Purkinje cell (primary cell): ENCODE measurements around the gene FAM3B. TPM values are rescaled to one million over a fixed set of nuclear protein-coding genes. Genes with fewer than 3 reads are reported as not detected.

Source experiments
- polyA plus RNA-seq: library from polyadenylated mRNA; unstranded; fragments of >200 nt; fragmentation: Nextera tagmentation; gene quantifications from 2 replicates; pipeline ENCODE4 v1.2.1, GENCODE V29; 2014

The FAM3B gene, protein sequence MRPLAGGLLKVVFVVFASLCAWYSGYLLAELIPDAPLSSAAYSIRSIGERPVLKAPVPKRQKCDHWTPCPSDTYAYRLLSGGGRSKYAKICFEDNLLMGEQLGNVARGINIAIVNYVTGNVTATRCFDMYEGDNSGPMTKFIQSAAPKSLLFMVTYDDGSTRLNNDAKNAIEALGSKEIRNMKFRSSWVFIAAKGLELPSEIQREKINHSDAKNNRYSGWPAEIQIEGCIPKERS
- polyA plus RNA-seq, result not detected in 2 replicates

GRCh38 chr21:41316200-41317062 lies at the start of gene FAM3B:
FAM3B (plus strand) TSS chr21:41316801; CDS start chr21:41316880, 79 bp downstream.

GRCh38 chr21:41361786-41362604 lies 45.4 kb downstream of the FAM3B start, which contains the start of gene MX2:
MX2 (plus strand) TSS chr21:41362027; CDS start chr21:41376907, 14,880 bp downstream.

Other genes starting within 250 kb of the FAM3B start
- gene BACE2, start 148.6 kb upstream of the FAM3B start, polyA plus RNA-seq, result 0.78 and 1.7 TPM in 2 replicates
- not detected in 2 replicates for gene MX2, start 45.2 kb downstream of the FAM3B start, polyA plus RNA-seq
- gene MX1, start 109.4 kb downstream of the FAM3B start, polyA plus RNA-seq, result 1.7 and 6.0 TPM in 2 replicates
- not detected in 2 replicates for gene TMPRSS2, start 191.4 kb downstream of the FAM3B start, polyA plus RNA-seq